Femur (tissue), 1 donor: ENCODE results near the gene HIVEP1.
"Not testable (repeated sequence)": the region's sequence is repeated elsewhere in the genome, so short reads cannot be mapped to it uniquely, and the experiment has no call there.

Experiments used
- DNase-seq: peaks from one replicate; pipeline ENCODE4 v3.0.0-alpha.2; 2017

The HIVEP1 gene

DNA sequence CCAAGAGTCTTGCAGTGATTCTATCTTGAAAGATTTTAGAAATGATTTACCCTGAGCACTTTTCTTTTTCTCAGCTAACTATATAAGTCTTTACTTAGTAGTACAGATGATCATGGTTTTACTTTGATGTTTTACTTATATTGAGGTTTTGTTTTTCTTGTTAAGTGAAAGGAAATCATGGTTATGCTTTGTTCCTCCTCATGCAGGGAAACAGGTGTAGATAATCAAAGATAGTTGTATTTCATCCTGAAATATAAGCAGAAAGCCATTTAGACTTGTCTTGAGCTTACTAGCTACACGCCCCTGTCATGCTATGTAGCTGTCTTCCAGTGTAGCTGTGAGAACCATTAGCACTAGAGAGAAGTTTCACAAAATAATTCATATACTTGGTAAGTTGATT, 113.9 kb downstream of the HIVEP1 start:
- DNase-seq = no peak

- DNase-seq = no peak
Observed at GRCh38 chr6:12129523-12129922, 117.4 kb downstream of the HIVEP1 start.

DNA sequence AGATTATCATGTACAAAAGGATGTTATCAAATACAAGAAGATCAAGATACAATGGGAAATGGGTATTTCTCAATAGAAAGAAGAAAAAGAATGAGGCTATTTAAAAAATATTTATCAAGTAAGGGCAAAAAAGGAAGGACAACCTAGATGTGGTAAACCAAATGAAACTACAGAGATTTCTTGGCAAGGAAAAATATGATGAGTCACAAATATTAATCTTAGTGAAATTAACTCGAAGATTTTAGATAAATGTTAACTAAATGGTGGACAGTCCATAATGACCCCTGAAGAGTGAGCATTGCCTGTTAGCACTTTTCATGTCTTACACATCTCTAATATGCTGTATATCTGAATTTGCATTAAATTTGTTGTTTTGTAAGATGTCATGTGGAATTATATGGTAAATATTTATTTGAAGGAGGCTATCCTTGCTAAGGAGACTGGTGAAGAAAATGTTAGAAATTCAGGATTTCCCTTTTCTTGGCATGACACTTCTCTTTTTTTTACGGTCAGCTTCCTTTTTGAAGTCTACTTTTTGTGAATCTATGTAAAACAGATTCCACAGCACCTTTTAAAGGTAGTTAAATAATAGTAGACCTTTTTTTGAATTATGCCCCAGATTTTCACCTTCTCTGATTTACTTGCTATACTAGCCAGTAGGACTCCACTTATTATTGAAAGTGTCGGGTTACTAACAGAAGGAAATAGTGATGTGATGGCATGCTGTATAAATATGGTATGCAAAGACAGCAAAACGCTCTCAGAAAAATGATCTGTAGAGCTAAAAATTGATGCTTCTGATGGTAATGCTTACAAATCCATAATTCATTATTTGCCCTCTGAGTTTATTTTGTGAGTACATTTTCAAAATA, 120.5 kb downstream of the HIVEP1 start:
- no peak for DNase-seq

DNA sequence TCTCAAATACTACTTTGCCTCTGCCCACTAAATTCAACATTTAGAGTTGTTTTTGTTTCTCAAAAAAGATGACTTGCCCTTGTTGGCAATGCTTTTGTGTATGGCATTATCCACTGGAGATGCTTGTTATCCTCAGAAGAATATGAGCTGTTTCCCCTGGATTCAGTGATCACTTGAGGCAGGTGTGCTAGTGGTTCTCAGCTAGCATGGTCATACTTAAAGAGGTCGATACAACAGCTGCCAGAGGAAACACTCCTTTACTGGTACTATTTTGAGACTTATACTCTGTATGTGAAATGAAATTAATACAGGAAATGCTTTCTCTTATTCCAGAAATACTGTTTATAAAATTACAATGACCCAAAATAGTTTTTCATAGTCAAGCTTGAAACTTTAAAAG, 122.5 kb downstream of the HIVEP1 start:
- no peak for DNase-seq

GRCh38 chr6:12134991-12135390, 122.9 kb downstream of the HIVEP1 start:
- no peak for DNase-seq

DNA sequence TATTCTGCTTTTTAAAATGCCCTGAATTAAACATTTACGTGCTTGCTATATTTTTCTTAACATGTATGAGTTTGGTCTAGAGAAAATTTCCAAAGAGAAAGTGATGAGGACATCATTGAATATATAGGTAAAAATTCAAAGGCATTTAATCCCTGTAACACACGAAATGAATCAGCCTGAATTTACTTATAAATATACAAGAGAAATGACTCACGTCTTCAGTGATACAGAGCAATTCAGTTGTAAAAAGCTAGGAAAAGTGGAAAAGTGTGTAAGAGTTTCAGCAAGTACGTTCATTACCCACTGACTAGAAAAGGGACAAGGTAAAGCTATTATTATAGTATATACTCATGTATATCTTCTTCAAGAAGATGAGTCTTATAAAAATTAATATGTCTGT, 124.8 kb downstream of the HIVEP1 start:
- no peak for DNase-seq

- DNase-seq = peak; percentile 35
Observed at GRCh38 chr6:12137480-12137879, 125.4 kb downstream of the HIVEP1 start.

DNA sequence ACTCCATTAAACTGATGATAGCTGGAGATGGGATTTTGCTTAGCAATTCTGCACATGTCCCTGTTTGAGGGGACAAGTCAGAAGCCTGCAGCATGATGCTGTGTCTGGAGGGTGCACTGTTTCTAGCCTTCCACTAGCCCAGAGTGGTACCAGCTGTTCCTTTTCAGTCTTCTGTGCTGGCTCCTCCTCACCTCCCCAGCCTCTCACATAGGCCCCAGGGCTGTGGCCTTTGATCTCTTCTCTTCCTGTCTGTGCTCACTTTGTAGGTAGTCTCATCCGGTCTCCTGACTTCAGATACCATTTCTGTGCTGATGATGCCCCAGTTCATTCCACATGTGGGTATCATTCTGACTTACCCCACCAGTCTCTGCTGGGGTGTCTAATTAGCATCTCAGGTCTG, 126.3 kb downstream of the HIVEP1 start:
- no peak for DNase-seq

GRCh38 chr6:12138936-12139335, 126.8 kb downstream of the HIVEP1 start:
- DNase-seq = no peak

- DNase-seq = no peak
Observed at GRCh38 chr6:12147557-12148316, 135.6 kb downstream of the HIVEP1 start.

DNA sequence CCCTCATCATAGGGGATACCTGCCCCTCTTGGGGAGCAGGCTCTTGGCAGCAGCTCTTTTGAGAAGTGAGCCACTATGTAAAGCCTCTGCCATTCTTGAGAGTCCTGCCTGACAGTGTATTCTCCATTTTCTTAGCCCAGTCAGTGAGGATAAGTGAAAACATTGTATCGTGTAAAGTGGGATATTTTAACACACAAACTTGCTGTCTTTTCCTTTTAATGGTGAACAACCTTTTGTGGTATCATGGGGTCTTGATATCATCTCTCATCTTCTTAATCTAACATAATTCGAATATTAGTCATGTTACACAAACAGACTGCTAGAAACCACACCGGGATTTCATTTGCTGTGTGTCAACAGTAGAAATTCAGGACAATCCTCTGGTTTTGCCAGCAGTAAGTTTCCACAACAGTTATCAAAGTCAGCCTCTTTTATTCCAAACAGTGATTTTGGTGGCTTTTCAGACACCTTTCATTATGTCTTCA, 136.2 kb downstream of the HIVEP1 start:
- DNase-seq = no peak

- DNase-seq = no peak
Observed at GRCh38 chr6:12148841-12149240, 136.7 kb downstream of the HIVEP1 start.

- DNase-seq = no peak
Observed at GRCh38 chr6:12149944-12150510, 137.9 kb downstream of the HIVEP1 start.

GRCh38 chr6:12150812-12151432, 138.8 kb downstream of the HIVEP1 start:
- no peak for DNase-seq

DNA sequence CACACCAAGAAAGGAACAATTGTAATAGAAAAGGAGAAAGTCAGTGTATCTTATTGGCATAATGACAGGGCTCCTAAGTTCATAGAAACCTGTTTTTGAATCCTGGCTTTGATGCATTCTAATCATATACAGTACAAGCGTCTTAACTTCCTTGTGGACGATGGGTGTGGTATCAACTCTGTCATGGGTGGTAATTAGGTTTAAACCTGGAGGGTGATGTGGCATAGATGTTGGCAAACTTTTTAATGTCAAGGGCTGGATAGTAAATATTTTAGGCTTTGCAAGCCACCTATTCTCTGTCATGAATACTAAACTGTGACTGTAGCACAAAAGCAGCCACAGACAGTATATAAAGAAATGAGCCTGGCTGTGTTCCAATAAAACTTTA, 139.3 kb downstream of the HIVEP1 start:
- DNase-seq = no peak

DNA sequence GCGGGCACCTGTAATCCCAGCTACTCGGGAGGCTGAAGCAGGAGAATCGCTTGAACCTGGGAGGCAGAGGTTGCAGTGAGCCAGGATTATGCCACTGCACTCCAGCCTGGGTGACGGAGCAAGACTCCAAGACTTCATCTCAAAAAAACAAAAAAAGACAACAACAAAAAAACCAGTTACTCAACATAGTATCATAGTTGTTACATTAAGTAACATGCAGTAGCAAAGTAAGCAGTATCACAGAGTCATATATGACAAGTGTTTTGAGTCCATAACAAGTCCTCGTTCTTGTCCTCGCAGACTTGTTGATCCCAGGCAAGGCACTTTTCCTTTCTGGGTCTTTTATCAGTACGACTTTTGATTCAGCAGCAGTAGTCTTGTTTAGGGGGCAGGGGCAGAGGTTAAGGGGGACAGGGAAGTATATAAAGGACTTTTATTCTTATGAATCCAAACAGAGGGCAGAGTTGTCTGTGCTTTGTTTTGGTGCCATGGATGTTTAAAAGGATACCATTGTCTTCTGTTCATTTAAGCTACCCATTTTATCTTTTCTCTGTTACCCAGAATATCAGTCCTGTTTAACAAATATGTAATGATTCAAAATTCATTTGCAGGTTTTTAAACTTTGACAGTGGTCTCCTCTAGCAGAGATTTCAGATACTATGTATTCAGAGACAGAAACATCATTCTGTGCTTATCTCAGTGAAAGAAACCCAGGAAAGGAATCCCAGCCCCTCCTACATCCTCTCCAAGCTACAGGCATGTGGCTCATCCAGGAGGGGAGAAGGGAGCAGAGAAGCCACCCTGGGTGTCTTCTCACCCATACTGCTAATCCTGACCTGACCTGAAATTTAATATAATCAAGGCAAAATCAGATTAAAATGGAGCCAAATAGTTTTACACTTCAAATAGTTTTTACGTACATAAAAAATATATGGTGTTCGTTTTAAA, 140.2 kb downstream of the HIVEP1 start:
- DNase-seq = no peak

- DNase-seq = not testable (repeated sequence)
Observed at GRCh38 chr6:12155769-12156168, 143.7 kb downstream of the HIVEP1 start.

- DNase-seq = no peak
Observed at GRCh38 chr6:12158686-12159415, 146.7 kb downstream of the HIVEP1 start.

- no peak for DNase-seq
Observed at GRCh38 chr6:12160326-12160725, 148.2 kb downstream of the HIVEP1 start.

- no peak for DNase-seq
Observed at GRCh38 chr6:12162213-12162612, 150.1 kb downstream of the HIVEP1 start.

GRCh38 chr6:12163149-12163548, 151.0 kb downstream of the HIVEP1 start:
- no peak for DNase-seq
